GM23248 (cell line): Measurements from ENCODE around the gene CAMKK1.

ENCODE experiments used
- EZH2 ChIP-seq: fragments of 200-600 bp; sonication (generic); IDR thresholded peaks from 2 replicates; pipeline ENCODE4 v1.6.1; 2018; ENCODE audit warnings: antibody characterized with exemption, mild to moderate bottlenecking; ENCODE audit not compliant: insufficient read depth, poor library complexity, severe bottlenecking
- EZH2phosphoT487 ChIP-seq: fragments of 200-600 bp; sonication (generic); IDR thresholded peaks from 2 replicates; pipeline ENCODE4 v1.6.1; 2018; ENCODE audit warnings: antibody characterized with exemption, moderate library complexity, mild to moderate bottlenecking, low read depth; ENCODE audit not compliant: insufficient read depth

DNA sequence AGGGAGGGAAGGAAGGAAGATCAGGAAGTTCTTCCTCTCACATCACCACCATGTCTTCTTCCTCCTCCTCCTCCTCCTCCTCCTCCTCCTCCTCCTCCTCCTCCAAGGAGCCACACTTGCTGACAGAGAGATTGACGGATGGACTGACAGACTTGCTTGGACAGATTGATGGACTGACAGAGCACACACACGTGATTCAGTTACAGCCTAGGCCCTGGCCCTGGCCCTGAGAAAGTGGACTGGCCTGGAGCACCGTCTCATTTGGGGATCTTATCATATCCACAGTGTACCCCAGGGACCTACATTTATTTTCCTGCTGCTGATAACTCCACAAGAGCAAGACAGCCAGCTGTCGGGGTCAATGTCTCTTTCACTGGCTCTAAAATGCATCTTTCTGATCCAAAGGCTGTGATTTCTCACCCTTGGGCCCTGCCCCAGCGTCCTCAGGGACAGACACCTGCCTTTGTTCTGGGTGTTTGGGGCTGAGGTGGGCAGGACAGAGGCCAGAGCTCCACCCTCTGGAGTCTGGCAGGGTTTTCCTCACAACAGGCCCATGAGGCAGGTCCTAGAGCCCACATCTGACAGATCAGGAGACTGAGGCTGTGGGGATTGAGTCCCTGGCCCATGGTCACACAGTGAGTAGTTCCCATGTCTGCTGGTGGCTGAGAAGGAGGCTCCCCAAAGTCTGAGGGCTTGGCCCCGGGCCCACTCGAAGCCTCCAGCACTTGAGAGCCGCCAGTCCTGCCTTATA lies 25.7 kb upstream of the CAMKK1 start:
- TF ChIP-seq EZH2 (no peak), EZH2phosphoT487 (no peak)
